ENCODE measurements around the gene CNTNAP5. TPM values are rescaled to one million over a fixed set of nuclear protein-coding genes. Genes with fewer than 3 reads are reported as not detected.

Gene CNTNAP5
- total and polyA plus RNA-seq, 2 of the 13 experiments (the other 11 are each of a cell fraction or from before 2014, with no cell fraction given): not detected

DNA sequence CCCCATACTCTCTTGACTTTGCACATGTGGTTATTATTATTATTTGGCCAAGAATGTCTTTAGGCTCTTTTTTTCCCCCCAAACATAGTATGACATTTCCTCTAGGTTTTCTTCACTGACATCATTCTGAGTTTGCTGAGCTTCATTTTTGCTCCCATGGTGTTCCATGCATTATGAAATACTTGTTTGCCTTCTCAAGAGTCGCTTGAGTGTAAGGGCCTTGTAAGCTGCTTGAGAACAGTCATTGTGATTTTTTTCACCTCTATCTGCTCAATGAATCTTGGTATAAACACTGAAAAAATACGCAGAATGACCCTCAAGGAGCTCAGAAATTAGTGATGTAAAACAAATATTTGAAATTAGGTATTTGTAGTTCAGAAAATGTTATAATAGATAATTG, 688.9 kb downstream of the CNTNAP5 start:
- no peak for ATAC-seq
- no TSS peak for BruUV-seq (replicated peaks)
- H3K4me1 ChIP-seq (ENCODE audit: insufficient read depth, low read length): no peaks in the 10 kb centered on the region
- H2AFZ ChIP-seq (ENCODE audit: low read length): no peak overlapping the region
- FAIRE-seq: no peak
- WGBS (ENCODE audit: low lambda C conversion rate): 3% methylated on average over 2 of the region's 2 CpGs
- no peaks in the 10 kb centered on the region for H3K36me3 ChIP-seq (replicated peaks in 1 of 2; ENCODE audit: control insufficient read depth in 1 of 2, insufficient read depth in 2 of 2, low read length in 2 of 2)
- H3K27me3 ChIP-seq (ENCODE audit: control insufficient read depth in 1 of 2, insufficient read depth in 2 of 2, low read length in 2 of 2): no peaks in the 10 kb centered on the region
- no peak overlapping the region for H3K27ac ChIP-seq (ENCODE audit: extremely low read length, insufficient read depth, low read length)
- H3K4me2 ChIP-seq (ENCODE audit: low read depth, low read length): no peak overlapping the region
- TF ChIP-seq, protein P1, sequence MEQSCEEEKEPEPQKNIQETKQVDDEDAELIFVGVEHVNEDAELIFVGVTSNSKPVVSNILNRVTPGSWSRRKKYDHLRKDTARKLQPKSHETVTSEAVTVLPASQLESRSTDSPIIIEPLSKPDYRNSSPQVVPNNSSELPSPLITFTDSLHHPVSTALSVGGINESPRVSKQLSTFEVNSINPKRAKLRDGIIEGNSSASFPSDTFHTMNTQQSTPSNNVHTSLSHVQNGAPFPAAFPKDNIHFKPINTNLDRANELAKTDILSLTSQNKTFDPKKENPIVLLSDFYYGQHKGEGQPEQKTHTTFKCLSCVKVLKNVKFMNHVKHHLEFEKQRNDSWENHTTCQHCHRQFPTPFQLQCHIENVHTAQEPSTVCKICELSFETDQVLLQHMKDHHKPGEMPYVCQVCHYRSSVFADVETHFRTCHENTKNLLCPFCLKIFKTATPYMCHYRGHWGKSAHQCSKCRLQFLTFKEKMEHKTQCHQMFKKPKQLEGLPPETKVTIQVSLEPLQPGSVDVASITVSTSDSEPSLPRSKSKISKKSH (CRISPR knock-in tag; IDR thresholded peaks at IDR 0.05; ENCODE audit: borderline replicate concordance): no peak
- TF ChIP-seq, protein P2, sequence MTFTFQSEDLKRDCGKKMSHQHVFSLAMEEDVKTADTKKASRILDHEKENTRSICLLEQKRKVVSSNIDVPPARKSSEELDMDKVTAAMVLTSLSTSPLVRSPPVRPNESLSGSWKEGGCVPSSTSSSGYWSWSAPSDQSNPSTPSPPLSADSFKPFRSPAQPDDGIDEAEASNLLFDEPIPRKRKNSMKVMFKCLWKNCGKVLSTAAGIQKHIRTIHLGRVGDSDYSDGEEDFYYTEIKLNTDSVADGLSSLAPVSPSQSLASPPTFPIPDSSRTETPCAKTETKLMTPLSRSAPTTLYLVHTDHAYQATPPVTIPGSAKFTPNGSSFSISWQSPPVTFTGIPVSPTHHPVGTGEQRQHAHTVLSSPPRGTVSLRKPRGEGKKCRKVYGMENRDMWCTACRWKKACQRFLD (CRISPR knock-in tag; IDR thresholded peaks at IDR 0.05; ENCODE audit: borderline replicate concordance): no peak
- no peak for TF ChIP-seq ARID2 (CRISPR knock-in tag; IDR thresholded peaks at IDR 0.05; ENCODE audit: borderline replicate concordance)
- no peak for TF ChIP-seq ASH2L (IDR thresholded peaks at IDR 0.05; ENCODE audit: insufficient read length, low read depth, low read length)
- TF ChIP-seq ARNT (IDR thresholded peaks at IDR 0.05): no peak
- no peak for TF ChIP-seq AKAP8 (CRISPR knock-in tag; IDR thresholded peaks at IDR 0.05)
- no peak for TF ChIP-seq PHF20 (CRISPR knock-in tag; IDR thresholded peaks at IDR 0.05)
- no peak for TF ChIP-seq ZFY (CRISPR knock-in tag; IDR thresholded peaks at IDR 0.05)
- TF ChIP-seq, protein P3, sequence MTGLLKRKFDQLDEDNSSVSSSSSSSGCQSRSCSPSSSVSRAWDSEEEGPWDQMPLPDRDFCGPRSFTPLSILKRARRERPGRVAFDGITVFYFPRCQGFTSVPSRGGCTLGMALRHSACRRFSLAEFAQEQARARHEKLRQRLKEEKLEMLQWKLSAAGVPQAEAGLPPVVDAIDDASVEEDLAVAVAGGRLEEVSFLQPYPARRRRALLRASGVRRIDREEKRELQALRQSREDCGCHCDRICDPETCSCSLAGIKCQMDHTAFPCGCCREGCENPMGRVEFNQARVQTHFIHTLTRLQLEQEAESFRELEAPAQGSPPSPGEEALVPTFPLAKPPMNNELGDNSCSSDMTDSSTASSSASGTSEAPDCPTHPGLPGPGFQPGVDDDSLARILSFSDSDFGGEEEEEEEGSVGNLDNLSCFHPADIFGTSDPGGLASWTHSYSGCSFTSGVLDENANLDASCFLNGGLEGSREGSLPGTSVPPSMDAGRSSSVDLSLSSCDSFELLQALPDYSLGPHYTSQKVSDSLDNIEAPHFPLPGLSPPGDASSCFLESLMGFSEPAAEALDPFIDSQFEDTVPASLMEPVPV (CRISPR knock-in tag; IDR thresholded peaks at IDR 0.05): no peak
- TF ChIP-seq ZNF629 (CRISPR knock-in tag; conservative IDR thresholded peaks at IDR 0.05): no peak
- TF ChIP-seq SALL1 (CRISPR knock-in tag; IDR thresholded peaks at IDR 0.05): no peak
- no peak for TF ChIP-seq TOE1 (CRISPR knock-in tag; IDR thresholded peaks at IDR 0.05)
- TF ChIP-seq HCFC1 (IDR thresholded peaks at IDR 0.05; ENCODE audit: low read depth, low read length): no peak
- H4K20me1 ChIP-seq (ENCODE audit: insufficient read depth, low read length): no peaks in the 10 kb centered on the region
- POLR2A ChIA-PET: no interaction called here
- intact Hi-C loops (cut with micrococcal nuclease; ENCODE audit: unreplicated experiment): no loop called here
- no peak overlapping the region for H3K9ac ChIP-seq (ENCODE audit: insufficient read depth, low read depth, low read length)
- DNase-seq (ENCODE audit: low spot score): no peak
- H3K9me3 ChIP-seq (ENCODE audit: low read length): 0 out of 2 replicates have a peak, but pooled peaks cover 3% of the 10 kb centered on the region
- CTCF ChIA-PET (ENCODE audit: low intra/inter-chr PET ratio, low total read pairs): no interaction called here
- H3K4me3 ChIP-seq (replicated peaks in 1 of 3; ENCODE audit: insufficient read depth in 1 of 3, low read depth in 2 of 3, low read length in 3 of 3): no peak overlapping the region
- H3K79me2 ChIP-seq (ENCODE audit: insufficient read depth, low read length): no peaks in the 10 kb centered on the region
- in situ Hi-C loops (cut with HindIII; ENCODE audit: extremely low pct_ligation_motif_present, low pct_unique_long_range_greater_than_20kb): no loop called here
